Measurements from ENCODE around the gene MOBP. TPM values are rescaled to one million over a fixed set of nuclear protein-coding genes. Genes with fewer than 3 reads are reported as not detected.

The MOBP gene
- total and polyA plus RNA-seq, 11 donors: 0.17 TPM; not detected in 10

- WGBS, 4 donors: 69 to 81% (median 75%) methylated on average over 1 of the region's 1 CpG
- peaks cover 0 to 8% (median 0%) of the 10 kb centered on the region in 9 donors for H3K27me3 ChIP-seq
- ATAC-seq: no peak
Observed at GRCh38 chr3:39524107-39524506, 56.6 kb downstream of the MOBP start.

GRCh38 chr3:39528844-39529243 lies 61.4 kb downstream of the MOBP start:
- H3K4me1 ChIP-seq: no peaks in the 10 kb centered on the region
- intact Hi-C loops (cut with DNase I): no loop called here
- H3K36me3 ChIP-seq: no peaks in the 10 kb centered on the region
- WGBS, 4 donors: 77 to 80% (median 78%) methylated on average over 4 of the region's 4 CpGs
- no peak for TF ChIP-seq CTCF (IDR thresholded peaks at IDR 0.05)
- TF ChIP-seq POLR2A (IDR thresholded peaks at IDR 0.05): no peak
- no peak overlapping the region for H3K4me3 ChIP-seq
- no peak overlapping the region for H3K27ac ChIP-seq
- H3K27me3 ChIP-seq: no peaks in the 10 kb centered on the region
- ATAC-seq (no peak), DNase-seq (no peak)
- H3K9me3 ChIP-seq: peaks cover 0 to 12% (median 0%) of the 10 kb centered on the region in 12 donors

More at GRCh38 chr3:39524107-39524506, 56.6 kb downstream of the MOBP start:
- Histone ChIP-seq H3K9me3 (peaks cover 0 to 14% (median 0%) of the 10 kb centered on the region in 12 donors), H3K4me1 (no peaks in the 10 kb centered on the region), H3K4me3 (no peak overlapping the region), H3K36me3 (no peaks in the 10 kb centered on the region), H3K27ac (no peak overlapping the region)
- no peak for TF ChIP-seq CTCF (IDR thresholded peaks at IDR 0.05)
- no peak for TF ChIP-seq POLR2A (IDR thresholded peaks at IDR 0.05)
- intact Hi-C loops (cut with DNase I): no loop called here
- no peak for DNase-seq

GRCh38 chr3:39529577-39529976 lies 62.1 kb downstream of the MOBP start:
- ATAC-seq: no peak
- intact Hi-C loops (cut with DNase I): no loop called here
- DNase-seq: no peak
- peaks cover 0 to 4% (median 0%) of the 10 kb centered on the region in 12 donors for H3K9me3 ChIP-seq
- no peak overlapping the region for H3K27ac ChIP-seq
- TF ChIP-seq CTCF (IDR thresholded peaks at IDR 0.05) (no peak), POLR2A (IDR thresholded peaks at IDR 0.05) (no peak)
- WGBS, 4 donors: 78 to 80% (median 80%) methylated on average over 9 of the region's 9 CpGs
- H3K27me3 ChIP-seq: no peaks in the 10 kb centered on the region
- H3K36me3 ChIP-seq: no peaks in the 10 kb centered on the region
- no peak overlapping the region for H3K4me3 ChIP-seq
- H3K4me1 ChIP-seq: no peaks in the 10 kb centered on the region

- no peaks in the 10 kb centered on the region for H3K4me1 ChIP-seq
- no peaks in the 10 kb centered on the region for H3K27me3 ChIP-seq
- no peak for TF ChIP-seq POLR2A (IDR thresholded peaks at IDR 0.05)
- no peak for DNase-seq
- no peaks in the 10 kb centered on the region for H3K36me3 ChIP-seq
- H3K4me3 ChIP-seq: no peak overlapping the region
- WGBS, 4 donors: 81 to 95% (median 91%) methylated on average over 6 of the region's 6 CpGs
- intact Hi-C loops (cut with DNase I): no loop called here
- no peaks in the 10 kb centered on the region for H3K9me3 ChIP-seq
- no peak for ATAC-seq
- no peak overlapping the region for H3K27ac ChIP-seq
Observed at GRCh38 chr3:39531066-39531465, 63.6 kb downstream of the MOBP start.

- Histone ChIP-seq H3K4me3 (no peak overlapping the region), H3K27ac (peak overlapping the region in 1 of 12 donors; percentile 47), H3K27me3 (no peaks in the 10 kb centered on the region), H3K36me3 (no peaks in the 10 kb centered on the region), H3K9me3 (no peaks in the 10 kb centered on the region), H3K4me1 (no peaks in the 10 kb centered on the region)
- ATAC-seq (peak in 3 of 4 donors; percentile 64 to 83 (median 82)), DNase-seq (peak in 1 of 5 donors; percentile 8)
- intact Hi-C loops (cut with DNase I): no loop called here
- TF ChIP-seq CTCF (IDR thresholded peaks at IDR 0.05) (no peak), POLR2A (IDR thresholded peaks at IDR 0.05) (no peak)
- 57 to 81% (median 70%) methylated on average over 3 of the region's 3 CpGs for WGBS, 4 donors
Observed at GRCh38 chr3:39531665-39532064, 64.2 kb downstream of the MOBP start.

Data from heart left ventricle (tissue), 16 donors.